Inflammatory macrophage treated with lipopolysaccharide for 4 hours (primary cell): ENCODE results near the gene SP9.

Experiments used
- DNase-seq: peaks from one replicate; pipeline ENCODE4 v3.0.0-alpha.2; 2020

SP9 gene

GRCh38 chr2:174334781-174335251 is at the start of gene SP9:
Gene SP9 (plus strand): TSS chr2:174334954. CDS start chr2:174335093, 139 bp downstream.
- peak; percentile 44 for DNase-seq

DNA sequence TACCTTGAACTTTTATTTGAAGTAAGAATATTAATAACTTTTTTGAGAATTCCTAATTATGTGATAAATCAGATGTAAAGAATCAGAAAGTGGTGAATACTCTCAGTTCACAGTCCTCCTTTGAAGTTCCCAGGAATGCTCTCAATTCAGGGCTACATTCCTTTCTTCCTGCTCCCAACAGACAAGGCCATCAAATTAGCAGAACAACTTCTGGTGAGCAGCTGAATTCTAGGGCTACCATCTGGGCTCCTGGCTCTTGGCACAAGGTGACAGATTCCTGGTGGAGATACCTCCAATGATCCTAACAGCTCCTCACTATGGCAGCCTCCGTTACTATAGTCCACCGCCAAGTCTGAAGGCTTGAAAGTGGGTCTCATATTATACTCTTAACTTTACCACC is 48.6 kb upstream of the SP9 start:
- DNase-seq: no peak

DNA sequence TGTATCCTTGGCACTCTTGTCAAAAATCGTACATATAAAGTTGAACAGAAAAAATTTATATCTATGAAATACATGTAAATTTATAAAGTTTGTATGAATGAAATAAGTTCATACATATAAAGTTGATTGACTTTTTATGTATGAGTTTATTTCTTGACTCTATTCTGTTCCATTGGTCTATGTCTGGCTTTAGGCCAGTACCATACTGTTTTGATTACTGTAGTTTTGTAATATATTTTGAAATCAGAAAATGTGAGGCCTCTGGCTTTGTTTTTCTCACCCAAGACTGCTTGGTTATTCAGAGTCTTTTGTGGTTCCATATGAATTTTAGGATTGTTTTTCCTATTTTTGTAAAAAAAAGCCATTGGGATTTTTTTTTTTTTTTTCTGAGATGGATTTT is 41.8 kb upstream of the SP9 start:
- no peak for DNase-seq

DNA sequence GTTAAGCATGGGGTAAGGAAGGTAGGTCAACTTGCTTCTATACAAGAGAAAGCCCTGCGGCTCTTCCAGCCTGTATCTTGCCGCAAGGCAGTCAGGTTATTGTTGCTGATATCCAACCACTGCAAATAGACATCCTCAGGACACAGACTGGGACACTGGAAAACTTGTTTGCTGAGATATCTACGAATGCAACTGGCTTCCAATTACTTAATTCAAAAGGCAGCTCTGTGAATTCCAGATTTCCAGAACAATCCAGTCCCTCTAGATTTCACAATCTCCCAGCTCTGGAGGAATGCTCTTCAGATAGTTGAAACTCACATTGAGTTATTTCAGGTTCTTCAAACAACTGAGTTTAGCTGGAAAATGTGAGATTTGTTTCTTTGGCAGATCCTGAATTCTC is 34.6 kb upstream of the SP9 start:
- no peak for DNase-seq

DNA sequence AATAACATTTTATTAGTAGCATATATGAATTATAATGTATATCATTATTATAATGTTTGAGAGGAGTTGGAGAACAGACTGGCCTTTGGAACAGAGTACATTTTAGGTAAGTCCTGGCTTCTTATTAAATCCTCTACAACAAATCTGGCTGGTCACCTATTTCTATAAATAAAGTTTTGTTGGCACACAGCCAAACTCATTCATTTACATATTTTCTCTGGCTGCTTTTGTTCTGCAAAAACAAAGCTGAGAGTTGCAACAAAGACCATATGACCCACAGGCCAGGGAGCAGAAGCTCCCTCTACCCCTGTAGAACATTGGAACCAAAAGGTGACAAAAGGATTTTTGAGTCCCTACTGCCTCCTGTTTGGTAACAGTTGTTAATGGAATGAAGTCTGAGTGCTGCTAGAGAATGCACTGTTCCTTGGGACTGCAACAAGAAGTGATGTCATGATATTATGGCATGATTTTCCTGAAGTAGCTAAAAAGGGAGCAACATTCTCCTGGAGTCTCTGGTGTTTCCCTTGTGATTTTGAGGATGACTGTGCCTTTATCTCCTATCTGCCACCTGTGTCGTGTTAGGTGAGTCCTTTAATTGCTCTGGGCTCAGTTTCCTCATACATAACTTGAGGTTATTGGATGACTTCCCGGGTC is 22.0 kb upstream of the SP9 start:
- DNase-seq: no peak

GRCh38 chr2:174322149-174322548 is 12.6 kb upstream of the SP9 start:
- DNase-seq: no peak

DNA sequence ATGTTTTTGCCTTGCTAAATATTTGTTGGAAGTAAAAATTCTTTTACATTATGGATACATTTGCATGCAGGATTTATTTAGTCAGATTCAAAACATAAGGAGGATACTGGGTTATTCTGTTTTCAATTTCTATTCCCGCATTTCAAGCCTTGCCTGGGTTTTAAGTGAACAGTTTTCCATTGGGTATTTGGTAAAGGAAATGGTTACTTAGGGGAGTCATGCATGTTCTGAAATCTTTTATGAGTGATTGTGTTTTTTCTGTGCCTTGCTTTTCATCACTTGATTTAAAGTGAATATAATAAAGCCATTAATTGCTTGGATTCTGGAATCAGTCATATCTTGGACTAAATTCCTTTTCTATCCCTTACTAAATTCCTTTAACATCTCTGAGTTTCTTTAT is 12.0 kb upstream of the SP9 start:
- DNase-seq: no peak

DNA sequence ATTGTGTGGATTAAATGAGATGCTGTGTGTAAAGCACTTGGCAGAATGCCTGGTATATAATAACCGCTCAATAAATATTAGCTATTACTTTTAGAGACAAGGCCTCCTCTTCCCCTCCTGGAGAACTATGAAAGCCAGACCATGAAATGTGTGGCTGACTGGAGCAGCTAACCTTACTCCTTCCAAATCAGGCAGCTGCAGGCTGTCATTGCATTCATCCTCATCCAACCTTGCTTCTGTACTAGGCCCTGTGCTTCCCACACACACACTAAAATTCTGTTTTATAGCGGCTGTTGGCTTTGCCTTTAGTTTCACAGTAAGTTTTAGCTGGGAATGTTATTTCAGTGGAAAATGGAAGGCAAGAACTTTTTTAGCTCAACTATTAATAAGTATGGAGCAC is 10.2 kb upstream of the SP9 start:
- DNase-seq: no peak

GRCh38 chr2:174325373-174326160 is 9.2 kb upstream of the SP9 start:
- DNase-seq: peak; percentile 53

DNA sequence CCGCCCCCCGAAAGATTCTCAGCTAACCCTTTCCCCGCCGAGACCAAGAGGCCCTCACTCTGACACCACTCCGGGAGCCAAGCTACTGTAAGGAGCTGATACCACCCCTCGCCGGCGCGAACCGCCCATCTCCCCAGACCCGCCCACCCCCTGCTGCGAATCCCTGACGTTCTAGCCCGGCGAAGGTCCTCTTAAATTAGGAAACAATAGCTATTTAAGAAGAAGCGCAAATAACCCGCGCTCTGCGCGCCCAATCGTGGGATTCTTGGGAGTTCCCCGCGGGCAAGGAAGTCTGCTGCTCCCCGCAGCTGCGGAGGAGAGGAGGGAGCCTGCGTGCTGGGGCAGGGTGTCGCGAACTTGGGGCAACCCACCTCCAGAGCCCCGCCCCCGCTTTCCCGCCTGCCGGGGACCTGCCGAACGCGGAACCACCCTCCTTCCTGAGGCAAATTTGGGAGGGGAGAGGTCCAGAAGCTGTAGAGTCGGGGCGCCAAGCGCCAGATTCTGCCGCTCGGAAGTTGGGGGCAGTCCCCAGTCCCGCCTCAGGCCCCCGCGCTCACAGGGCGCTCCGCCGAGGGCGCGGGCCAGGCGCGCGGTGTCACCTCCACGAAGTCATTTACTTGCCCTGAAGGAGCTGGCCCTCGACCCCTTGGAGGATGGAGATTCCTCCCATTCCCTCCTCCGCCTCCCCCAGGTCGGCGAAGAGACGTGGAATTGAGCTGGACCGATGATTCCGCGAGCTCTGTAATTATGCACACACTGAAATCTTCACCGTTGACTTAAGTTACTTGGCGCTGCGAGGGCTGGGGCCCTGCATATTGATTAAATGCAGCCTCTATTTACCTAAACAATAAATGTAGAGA is 8.4 kb upstream of the SP9 start:
- DNase-seq: peak; percentile 42

DNA sequence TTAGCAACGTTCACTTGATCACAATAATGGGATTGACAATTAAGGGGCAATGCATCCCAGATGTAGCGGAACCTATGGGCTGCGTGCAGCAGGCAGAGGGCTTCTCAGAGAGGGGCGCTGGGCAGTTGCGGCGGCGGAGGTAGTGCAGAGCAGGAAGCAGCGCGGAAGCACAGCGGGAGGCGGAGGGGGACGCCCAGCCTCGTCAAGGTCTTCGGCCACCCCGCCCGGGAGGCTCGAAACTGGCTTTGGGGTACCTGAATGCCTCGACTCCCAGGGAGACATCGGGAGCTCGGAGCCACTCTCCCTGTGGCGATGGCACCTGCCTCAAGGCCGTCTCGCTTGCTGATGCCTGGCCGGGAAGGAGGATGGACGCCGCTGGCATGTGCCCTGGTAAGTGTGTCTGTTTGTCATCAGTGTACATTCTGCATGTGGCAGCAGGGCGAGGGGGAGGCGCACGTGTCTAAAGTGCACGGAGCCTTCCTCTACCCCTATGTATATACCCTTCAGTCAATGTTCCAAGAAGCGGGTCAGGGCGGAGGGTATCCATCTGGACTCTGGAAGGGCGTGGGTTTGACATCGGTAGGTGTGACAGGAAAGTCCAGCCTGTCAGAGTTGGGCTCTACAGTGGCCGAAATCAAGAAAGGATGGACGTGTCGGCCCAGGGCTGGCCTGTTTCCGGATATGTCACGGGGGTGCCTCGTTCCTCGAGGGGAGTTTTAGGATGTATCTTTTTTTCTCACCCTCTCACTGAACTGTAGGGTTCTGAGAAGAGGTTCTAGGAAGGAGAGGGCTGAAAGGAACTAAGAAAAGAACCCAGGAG is 7.5 kb upstream of the SP9 start:
- DNase-seq: no peak

DNA sequence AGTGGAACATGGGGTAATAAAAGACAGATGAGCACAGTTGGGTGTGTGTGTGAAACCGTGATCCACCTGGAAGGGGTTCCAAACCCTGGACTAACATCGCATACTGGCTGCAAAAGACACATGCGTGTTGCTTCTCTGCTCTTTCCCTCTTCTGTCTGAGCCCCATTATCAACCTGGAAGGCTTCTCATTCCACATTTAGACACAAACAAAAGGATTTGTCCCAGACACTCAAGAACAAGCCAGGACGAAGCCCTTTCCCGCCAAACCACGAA is 7.0 kb upstream of the SP9 start:
- no peak for DNase-seq

DNA sequence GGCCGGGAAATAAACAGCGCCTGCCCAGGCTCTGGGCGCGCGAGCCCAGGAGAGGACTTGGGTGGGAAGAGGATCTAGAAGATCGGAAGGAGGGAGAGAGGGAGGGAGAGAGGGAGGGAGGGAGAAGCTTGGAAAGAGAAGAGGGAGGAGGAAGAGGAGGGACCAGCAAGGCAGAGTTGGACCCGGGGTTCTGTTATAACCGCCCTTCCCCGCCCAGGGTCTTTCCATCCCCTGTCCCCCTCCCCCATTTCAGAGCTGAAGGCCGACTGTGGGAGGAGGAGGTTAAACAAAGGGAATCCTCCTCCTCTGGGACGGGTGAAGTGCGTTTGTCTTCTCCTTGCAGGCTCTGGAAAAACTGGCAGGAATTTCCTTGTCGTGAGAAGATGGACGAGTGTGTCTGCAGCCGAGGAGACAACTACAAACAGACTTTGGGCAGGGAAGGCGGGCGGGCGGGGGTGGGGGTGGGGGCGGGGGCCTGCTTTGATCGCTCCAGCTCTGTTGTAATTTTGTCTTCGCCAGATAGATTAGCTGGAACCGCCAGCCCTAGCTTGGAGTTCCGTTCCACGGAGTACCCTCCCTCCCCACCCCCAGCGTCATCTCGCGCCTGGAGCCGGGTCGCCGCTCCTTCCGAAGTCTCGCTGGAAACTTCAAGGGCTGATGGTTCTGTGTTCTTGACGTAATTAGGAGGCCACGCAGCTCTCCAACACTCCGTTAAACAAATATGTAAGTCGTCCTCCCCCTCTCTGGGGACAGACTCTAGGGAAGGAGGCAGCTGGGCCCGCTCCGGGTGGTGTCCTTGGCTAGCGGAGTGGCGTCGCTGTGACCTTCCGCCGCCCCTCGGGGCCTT is 6.4 kb upstream of the SP9 start:
- no peak for DNase-seq

GRCh38 chr2:174328961-174329715 is 5.6 kb upstream of the SP9 start:
- no peak for DNase-seq

GRCh38 chr2:174330945-174331594 is 3.7 kb upstream of the SP9 start:
- DNase-seq: no peak

GRCh38 chr2:174331595-174332216 is 3.0 kb upstream of the SP9 start:
- no peak for DNase-seq

DNA sequence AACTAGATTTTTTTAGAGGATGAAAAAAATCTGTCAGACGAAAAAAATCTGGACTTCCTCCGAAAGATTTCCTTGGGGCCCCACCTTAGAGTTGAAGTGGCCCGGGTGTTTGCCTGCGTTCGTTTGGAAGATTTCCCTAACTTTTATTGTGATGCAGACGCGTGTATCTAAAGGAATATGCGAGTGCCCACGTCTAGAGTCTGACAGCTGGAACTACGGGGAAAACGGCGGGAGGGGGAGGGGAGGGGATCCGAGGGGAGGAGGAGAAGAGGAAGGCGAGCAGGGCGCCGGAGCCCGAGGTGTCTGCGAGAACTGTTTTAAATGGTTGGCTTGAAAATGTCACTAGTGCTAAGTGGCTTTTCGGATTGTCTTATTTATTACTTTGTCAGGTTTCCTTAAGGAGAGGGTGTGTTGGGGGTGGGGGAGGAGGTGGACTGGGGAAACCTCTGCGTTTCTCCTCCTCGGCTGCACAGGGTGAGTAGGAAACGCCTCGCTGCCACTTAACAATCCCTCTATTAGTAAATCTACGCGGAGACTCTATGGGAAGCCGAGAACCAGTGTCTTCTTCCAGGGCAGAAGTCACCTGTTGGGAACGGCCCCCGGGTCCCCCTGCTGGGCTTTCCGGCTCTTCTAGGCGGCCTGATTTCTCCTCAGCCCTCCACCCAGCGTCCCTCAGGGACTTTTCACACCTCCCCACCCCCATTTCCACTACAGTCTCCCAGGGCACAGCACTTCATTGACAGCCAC is 2.4 kb upstream of the SP9 start:
- no peak for DNase-seq

DNA sequence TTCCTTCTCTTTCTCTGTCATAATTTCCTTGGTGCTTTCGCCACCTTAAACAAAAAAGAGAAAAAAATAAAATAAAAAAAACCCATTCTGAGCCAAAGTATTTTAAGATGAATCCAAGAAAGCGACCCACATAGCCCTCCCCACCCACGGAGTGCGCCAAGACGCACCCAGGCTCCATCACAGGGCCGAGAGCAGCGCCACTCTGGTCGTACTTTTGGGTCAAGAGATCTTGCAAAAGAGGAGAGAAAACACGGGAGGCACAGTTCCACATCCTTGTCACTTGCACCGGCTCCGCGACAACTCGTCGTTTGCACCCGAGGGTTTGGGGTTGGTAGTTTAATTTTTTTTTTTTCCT is 1.8 kb upstream of the SP9 start:
- no peak for DNase-seq
